SHP77 (cell line): ENCODE measurements around the gene NCK2.

Experiments used
- DNase-seq, 2 experiments: peaks; one replicate each; lab custom pipeline; 2025; lab: John Stamatoyannopoulos, UW

The NCK2 gene

GRCh38 chr2:105793196-105793975 is 48.7 kb downstream of the NCK2 start:
- DNase-seq = no peak

GRCh38 chr2:105794926-105795574 is 50.3 kb downstream of the NCK2 start:
- no peak for DNase-seq

- no peak for DNase-seq
Observed at GRCh38 chr2:105795575-105795934, 50.8 kb downstream of the NCK2 start.

GRCh38 chr2:105796131-105796638 is 51.5 kb downstream of the NCK2 start:
- DNase-seq = peak in 1 of 2 experiments; percentile 34

GRCh38 chr2:105796791-105797190 is 52.1 kb downstream of the NCK2 start:
- DNase-seq = no peak

- no peak for DNase-seq
Observed at GRCh38 chr2:105797298-105797819, 52.6 kb downstream of the NCK2 start.

- no peak for DNase-seq
Observed at GRCh38 chr2:105798595-105798994, 53.9 kb downstream of the NCK2 start.

- no peak for DNase-seq
Observed at GRCh38 chr2:105800036-105800713, 55.5 kb downstream of the NCK2 start.

GRCh38 chr2:105800953-105801635 is 56.4 kb downstream of the NCK2 start:
- DNase-seq = no peak

GRCh38 chr2:105801961-105802360 is 57.2 kb downstream of the NCK2 start:
- DNase-seq = no peak

- no peak for DNase-seq
Observed at GRCh38 chr2:105802587-105802986, 57.9 kb downstream of the NCK2 start.

GRCh38 chr2:105803337-105803736 is 58.6 kb downstream of the NCK2 start:
- DNase-seq = no peak

- DNase-seq = no peak
Observed at GRCh38 chr2:105803773-105804172, 59.1 kb downstream of the NCK2 start.

GRCh38 chr2:105804266-105804665 is 59.6 kb downstream of the NCK2 start:
- DNase-seq = peak; percentile 22 to 44

GRCh38 chr2:105806996-105807395 is 62.3 kb downstream of the NCK2 start:
- DNase-seq = no peak

- no peak for DNase-seq
Observed at GRCh38 chr2:105808423-105809096, 63.8 kb downstream of the NCK2 start.

GRCh38 chr2:105809097-105809473 is 64.4 kb downstream of the NCK2 start:
- DNase-seq = no peak

GRCh38 chr2:105809723-105810122 is 65.0 kb downstream of the NCK2 start:
- DNase-seq = no peak

- peak; percentile 23 to 46 for DNase-seq
Observed at GRCh38 chr2:105812180-105813044, 67.7 kb downstream of the NCK2 start.

GRCh38 chr2:105813045-105813315 is 68.3 kb downstream of the NCK2 start:
- DNase-seq = no peak

- no peak for DNase-seq
Observed at GRCh38 chr2:105813405-105813804, 68.7 kb downstream of the NCK2 start.
